WTC11 (cell line): ENCODE results near the gene TMEM30B. TPM values are rescaled to one million over a fixed set of nuclear protein-coding genes. Genes with fewer than 3 reads are reported as not detected.

Experiments
- ATAC-seq: fragments of 200-7000 bp; cut with Tn5 transposase; 2 replicates; pipeline ENCODE4 v1.10.0; 2021; ENCODE audit warnings: mild to moderate bottlenecking, moderate library complexity
- CTCF ChIA-PET: fragments of 300-600 bp; sonication (Branson Sonifier 250); formaldehyde crosslinking; loops from one replicate; lab custom pipeline; 2021; ENCODE audit warnings: antibody characterized with exemption; lab: Charles Lee
- POLR2A ChIA-PET: fragments of 350-600 bp; sonication (Branson Sonifier 250); formaldehyde crosslinking; loops from one replicate; lab custom pipeline; 2021; ENCODE audit warnings: antibody characterized with exemption; lab: Charles Lee
- DNase-seq: peaks from one replicate; pipeline ENCODE4 v3.0.0; 2021; ENCODE audit warnings: low spot score
- H3K27ac Mint-ChIP-seq: 2 replicates; pipeline ENCODE4 v1.8.0; 2021; ENCODE audit warnings: mixed read lengths
- H3K27me3 Mint-ChIP-seq: 2 replicates; pipeline ENCODE4 v1.8.0; 2021; ENCODE audit warnings: low read depth, mild to moderate bottlenecking, moderate library complexity, mixed read lengths
- H3K36me3 Mint-ChIP-seq: 2 replicates; pipeline ENCODE4 v1.8.0; 2021; ENCODE audit warnings: mixed read lengths
- H3K4me1 Mint-ChIP-seq: 2 replicates; pipeline ENCODE4 v1.8.0; 2022; ENCODE audit warnings: mixed read lengths
- H3K4me3 Mint-ChIP-seq: 2 replicates; pipeline ENCODE4 v1.8.0; 2021; ENCODE audit warnings: mild to moderate bottlenecking, moderate library complexity, mixed read lengths
- H3K9me3 Mint-ChIP-seq: 2 replicates; pipeline ENCODE4 v1.8.0; 2021; ENCODE audit warnings: mixed read lengths
- ATF1 ChIP-seq: sonication (generic); formaldehyde crosslinking; IDR thresholded peaks from 2 replicates; pipeline ENCODE4 v1.8.1; 2023; ENCODE audit warnings: mild to moderate bottlenecking, moderate library complexity, missing genetic modification reagents
- CTCF ChIP-seq: fragments of 200-600 bp; IDR thresholded peaks from 2 replicates; pipeline ENCODE4 v1.8.0; 2022; ENCODE audit warnings: antibody characterized with exemption
- E2F1 ChIP-seq: sonication (generic); formaldehyde crosslinking; IDR thresholded peaks from 2 replicates; pipeline ENCODE4 v1.8.0; 2022; ENCODE audit warnings: mild to moderate bottlenecking, missing genetic modification reagents
- EMX1 ChIP-seq: fragments of 250-450 bp; sonication (Bioruptor Pico); IDR thresholded peaks from 2 replicates; pipeline ENCODE4 v1.8.0; 2021; ENCODE audit warnings: mild to moderate bottlenecking
- ETV6 ChIP-seq: sonication (generic); formaldehyde crosslinking; IDR thresholded peaks from 2 replicates; pipeline ENCODE4 v1.8.1; 2022; ENCODE audit warnings: mild to moderate bottlenecking, missing genetic modification reagents
- GABPB1 ChIP-seq: sonication (generic); formaldehyde crosslinking; IDR thresholded peaks from 2 replicates; pipeline ENCODE4 v1.8.1; 2023; ENCODE audit warnings: mild to moderate bottlenecking, missing genetic modification reagents
- IRF2 ChIP-seq: sonication (generic); formaldehyde crosslinking; IDR thresholded peaks from 2 replicates; pipeline ENCODE4 v1.8.0; 2022; ENCODE audit warnings: low read depth, missing genetic modification reagents, borderline replicate concordance
- MYBL2 ChIP-seq: sonication (generic); formaldehyde crosslinking; IDR thresholded peaks from 2 replicates; pipeline ENCODE4 v1.8.1; 2023; ENCODE audit warnings: mild to moderate bottlenecking, moderate library complexity, missing genetic modification reagents
- NFYB ChIP-seq: sonication (generic); formaldehyde crosslinking; conservative IDR thresholded peaks from 2 replicates; pipeline ENCODE4 v1.8.0; 2022; ENCODE audit warnings: low read depth, missing genetic modification reagents
- NR1H2 ChIP-seq: sonication (generic); formaldehyde crosslinking; IDR thresholded peaks from 2 replicates; pipeline ENCODE4 v1.9.0; 2021; ENCODE audit warnings: mild to moderate bottlenecking, moderate library complexity, missing genetic modification reagents
- OVOL2 ChIP-seq: fragments of 250-450 bp; sonication (Bioruptor Pico); IDR thresholded peaks from 2 replicates; pipeline ENCODE4 v1.9.0; 2021; ENCODE audit warnings: mild to moderate bottlenecking, borderline replicate concordance
- PRDM15 ChIP-seq: sonication (generic); formaldehyde crosslinking; IDR thresholded peaks from 2 replicates; pipeline ENCODE4 v1.8.0; 2022; ENCODE audit warnings: missing genetic modification reagents
- RELA ChIP-seq: sonication (generic); formaldehyde crosslinking; IDR thresholded peaks from 2 replicates; pipeline ENCODE4 v1.8.1; 2022; ENCODE audit warnings: missing genetic modification reagents, mild to moderate bottlenecking, borderline replicate concordance
- RORB ChIP-seq: fragments of 250-450 bp; sonication (Bioruptor Pico); IDR thresholded peaks from 2 replicates; pipeline ENCODE4 v1.9.0; 2021; ENCODE audit warnings: mild to moderate bottlenecking
- SMAD3 ChIP-seq: sonication (generic); formaldehyde crosslinking; IDR thresholded peaks from 2 replicates; pipeline ENCODE4 v1.8.0; 2022; ENCODE audit warnings: missing genetic modification reagents, mild to moderate bottlenecking, borderline replicate concordance
- ZNF138 ChIP-seq: sonication (generic); formaldehyde crosslinking; conservative IDR thresholded peaks from 2 replicates; pipeline ENCODE4 v1.8.1; 2022; ENCODE audit warnings: mild to moderate bottlenecking, moderate library complexity, missing genetic modification reagents
- ZNF396 ChIP-seq: fragments of 250-450 bp; sonication (Bioruptor Pico); IDR thresholded peaks from 2 replicates; pipeline ENCODE4 v1.8.0; 2021; ENCODE audit warnings: mild to moderate bottlenecking, moderate library complexity, borderline replicate concordance
- total RNA-seq: library from RNA; stranded (reverse); gene quantifications from 3 replicates; pipeline ENCODE4 v1.2.3, GENCODE V29; 2021
- TF ChIP-seq, protein P1 (sequence below): sonication (generic); formaldehyde crosslinking; IDR thresholded peaks from 2 replicates; pipeline ENCODE4 v1.8.1; 2022; ENCODE audit warnings: low read depth, mild to moderate bottlenecking, moderate library complexity, missing genetic modification reagents, borderline replicate concordance
- TF ChIP-seq, protein P2 (sequence below): sonication (generic); formaldehyde crosslinking; IDR thresholded peaks from 2 replicates; pipeline ENCODE4 v1.8.0; 2023; ENCODE audit warnings: missing genetic modification reagents

Gene TMEM30B
- total RNA-seq, 1 experiment from 2014 or later, result 17.8 TPM

DNA sequence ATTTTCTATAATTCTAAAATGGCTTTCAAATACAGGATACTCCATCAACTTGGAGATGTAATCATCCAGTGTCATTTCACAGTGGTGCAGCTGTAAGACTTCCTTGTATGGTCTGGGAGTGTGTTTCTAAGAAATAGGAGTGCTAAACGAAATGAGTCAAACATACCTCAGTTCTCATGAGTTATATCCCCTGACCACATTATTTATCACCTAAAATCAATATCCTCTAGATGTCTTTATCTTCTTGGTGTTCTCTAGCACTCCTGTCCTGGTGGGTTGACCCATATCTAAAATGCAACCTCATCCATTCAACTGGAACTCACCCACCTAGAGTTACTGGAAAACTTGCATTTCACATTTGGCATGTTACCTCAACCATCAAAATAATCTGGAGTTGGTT lies 33.2 kb downstream of the TMEM30B start:
- H3K27me3 Mint-ChIP-seq, result peaks cover 3% of the 10 kb centered on the region; the same call in 1 of the 2 replicates
- H3K9me3 Mint-ChIP-seq, result no peaks in the 10 kb centered on the region
- TF ChIP-seq, protein P1, sequence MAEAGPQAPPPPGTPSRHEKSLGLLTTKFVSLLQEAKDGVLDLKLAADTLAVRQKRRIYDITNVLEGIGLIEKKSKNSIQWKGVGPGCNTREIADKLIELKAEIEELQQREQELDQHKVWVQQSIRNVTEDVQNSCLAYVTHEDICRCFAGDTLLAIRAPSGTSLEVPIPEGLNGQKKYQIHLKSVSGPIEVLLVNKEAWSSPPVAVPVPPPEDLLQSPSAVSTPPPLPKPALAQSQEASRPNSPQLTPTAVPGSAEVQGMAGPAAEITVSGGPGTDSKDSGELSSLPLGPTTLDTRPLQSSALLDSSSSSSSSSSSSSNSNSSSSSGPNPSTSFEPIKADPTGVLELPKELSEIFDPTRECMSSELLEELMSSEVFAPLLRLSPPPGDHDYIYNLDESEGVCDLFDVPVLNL, result no peak
- TF ChIP-seq ZNF396 (no peak), NFYB (no peak), RORB (CRISPR knock-in tag) (no peak), E2F1 (no peak), PRDM15 (CRISPR knock-in tag) (no peak), GABPB1 (CRISPR knock-in tag) (no peak), SMAD3 (CRISPR knock-in tag) (no peak), MYBL2 (no peak), ZNF138 (no peak)
- TF ChIP-seq, protein P2, sequence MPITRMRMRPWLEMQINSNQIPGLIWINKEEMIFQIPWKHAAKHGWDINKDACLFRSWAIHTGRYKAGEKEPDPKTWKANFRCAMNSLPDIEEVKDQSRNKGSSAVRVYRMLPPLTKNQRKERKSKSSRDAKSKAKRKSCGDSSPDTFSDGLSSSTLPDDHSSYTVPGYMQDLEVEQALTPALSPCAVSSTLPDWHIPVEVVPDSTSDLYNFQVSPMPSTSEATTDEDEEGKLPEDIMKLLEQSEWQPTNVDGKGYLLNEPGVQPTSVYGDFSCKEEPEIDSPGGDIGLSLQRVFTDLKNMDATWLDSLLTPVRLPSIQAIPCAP (CRISPR knock-in tag), result no peak
- ChIA-PET POLR2A (no interaction called here), CTCF (no interaction called here)
- ATAC-seq, result no peak
- no peak for DNase-seq
- H3K27ac Mint-ChIP-seq, result no peak overlapping the region
- H3K36me3 Mint-ChIP-seq, result no peaks in the 10 kb centered on the region
- no peak overlapping the region for H3K4me3 Mint-ChIP-seq
- H3K4me1 Mint-ChIP-seq, result peaks cover 25% of the 10 kb centered on the region

GRCh38 chr14:61246721-61247120 lies 34.4 kb downstream of the TMEM30B start:
- Mint-ChIP-seq H3K36me3 (peaks cover 5% of the 10 kb centered on the region), H3K4me3 (no peak overlapping the region), H3K9me3 (peaks cover 5% of the 10 kb centered on the region), H3K4me1 (peaks cover 17% of the 10 kb centered on the region), H3K27ac (no peak overlapping the region), H3K27me3 (no peaks in the 10 kb centered on the region)
- no peak for DNase-seq
- no peak for ATAC-seq
- CTCF ChIA-PET, result no interaction called here
- POLR2A ChIA-PET, result no interaction called here
- TF ChIP-seq CTCF (no peak), ATF1 (no peak), OVOL2 (CRISPR knock-in tag) (no peak), NR1H2 (CRISPR knock-in tag) (no peak), EMX1 (no peak), ETV6 (CRISPR knock-in tag) (no peak), IRF2 (CRISPR knock-in tag) (no peak), RELA (CRISPR knock-in tag) (no peak)
